Peyer's patch (tissue), 4 donors: Measurements from ENCODE around the gene DPF3. TPM values are rescaled to one million over a fixed set of nuclear protein-coding genes. Genes with fewer than 3 reads are reported as not detected.

Experiments
- DNase-seq, 3 donors: peaks; one replicate each; pipeline ENCODE4 v3.0.0-alpha.2; 2017 to 2019
- H3K27ac ChIP-seq, 4 donors: fragments of 200-600 bp; sonication (generic); one replicate each; pipeline ENCODE4 v1.5.1; 2016 to 2019
- H3K27me3 ChIP-seq, 2 donors: fragments of 200-600 bp; sonication (generic); one replicate each; pipeline ENCODE4 v1.5.1; 2019
- H3K36me3 ChIP-seq, 3 donors: fragments of 200-600 bp; sonication (generic); one replicate each; pipeline ENCODE4 v1.5.1; 2016 to 2019
- H3K4me1 ChIP-seq, 4 donors: fragments of 200-600 bp; sonication (generic); one replicate each; pipeline ENCODE4 v1.5.1; 2016 to 2019
- H3K4me3 ChIP-seq, 4 donors: fragments of 200-600 bp; sonication (generic); 1 replicate in 3 of 4; 2 replicates in 1 of 4; pipeline ENCODE4 v1.5.1; 2016 to 2019; ENCODE audit warnings: mild to moderate bottlenecking in 1 of 4
- H3K9me3 ChIP-seq, 4 donors: fragments of 200-600 bp; sonication (generic); one replicate each; pipeline ENCODE4 v1.5.1; 2016 to 2019; ENCODE audit warnings: mild to moderate bottlenecking in 1 of 4
- CTCF ChIP-seq, 6 experiments: fragments of 450-650 bp in 4 of 6; fragments of 200-600 bp in 2 of 6; sonication (generic) in 1 of 6; IDR thresholded peaks; one replicate each; pipeline ENCODE4 v1.5.1; 2017 to 2019; ENCODE audit warnings: antibody characterized with exemption in 6 of 6, mild to moderate bottlenecking in 3 of 6, moderate library complexity in 1 of 6
- POLR2A ChIP-seq, 2 donors: fragments of 450-650 bp; IDR thresholded peaks; one replicate each; pipeline ENCODE4 v1.5.1; 2017; ENCODE audit warnings: antibody characterized with exemption in 2 of 2, mild to moderate bottlenecking in 2 of 2, moderate library complexity in 2 of 2
- total RNA-seq, 4 donors: library from RNA; depleted of rRNA; stranded (reverse); fragments of >200 nt; gene quantifications; one replicate each; pipeline ENCODE4 v1.1.0, GENCODE V29; 2016

DPF3 gene
- total RNA-seq, 4 donors from 2014 or later: 10.7 to 25.6 (median 17.9) TPM

GRCh38 chr14:72774894-72775620, 118.8 kb downstream of the DPF3 start:
- TF ChIP-seq CTCF (IDR thresholded peaks at IDR 0.05) (no peak), POLR2A (IDR thresholded peaks at IDR 0.05) (no peak)
- no peaks in the 10 kb centered on the region for H3K9me3 ChIP-seq

GRCh38 chr14:72774141-72774540, 119.8 kb downstream of the DPF3 start:
- H3K4me3 ChIP-seq: no peak overlapping the region
- no peaks in the 10 kb centered on the region for H3K36me3 ChIP-seq
- H3K27me3 ChIP-seq: no peaks in the 10 kb centered on the region
- H3K9me3 ChIP-seq: no peaks in the 10 kb centered on the region
- no peak overlapping the region for H3K27ac ChIP-seq
- TF ChIP-seq CTCF (IDR thresholded peaks at IDR 0.05) (no peak), POLR2A (IDR thresholded peaks at IDR 0.05) (no peak)
- DNase-seq: no peak
- H3K4me1 ChIP-seq: peaks cover 0 to 10% (median 0%) of the 10 kb centered on the region in 4 donors

More at GRCh38 chr14:72774894-72775620, 118.8 kb downstream of the DPF3 start:
- no peaks in the 10 kb centered on the region for H3K27me3 ChIP-seq
- H3K27ac ChIP-seq: no peak overlapping the region
- no peak overlapping the region for H3K4me3 ChIP-seq
- no peak for DNase-seq
- H3K4me1 ChIP-seq: peaks cover 0 to 10% (median 0%) of the 10 kb centered on the region in 4 donors
- H3K36me3 ChIP-seq: no peaks in the 10 kb centered on the region

DNA sequence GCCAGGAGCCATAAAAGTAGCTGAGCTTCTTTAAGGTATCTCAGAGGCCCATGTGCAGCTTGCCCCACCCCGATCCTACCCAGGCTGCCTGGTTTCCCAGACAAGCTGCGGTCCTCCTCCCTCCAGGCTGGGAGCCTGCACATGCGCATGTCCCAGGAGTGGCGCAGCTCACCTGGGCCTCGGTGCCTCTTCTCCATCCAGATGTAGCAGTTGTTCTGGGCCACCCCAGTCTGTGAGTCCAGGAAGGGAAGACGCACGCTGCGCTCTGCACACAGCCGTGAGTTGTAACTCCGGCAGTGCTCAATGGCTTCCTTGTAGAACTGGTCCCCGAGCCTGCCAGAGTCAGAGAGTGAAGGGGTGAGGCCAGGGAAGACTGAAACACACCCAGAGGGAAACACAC, 122.3 kb downstream of the DPF3 start:
- Histone ChIP-seq H3K9me3 (no peaks in the 10 kb centered on the region), H3K27me3 (no peaks in the 10 kb centered on the region), H3K36me3 (no peaks in the 10 kb centered on the region), H3K4me1 (peaks cover 0 to 5% (median 0%) of the 10 kb centered on the region in 4 donors), H3K27ac (no peak overlapping the region), H3K4me3 (no peak overlapping the region)
- TF ChIP-seq CTCF (IDR thresholded peaks at IDR 0.05) (no peak), POLR2A (IDR thresholded peaks at IDR 0.05) (no peak)
- DNase-seq: peak in 2 of 3 donors; percentile 68 to 76

GRCh38 chr14:72766296-72766695, 127.6 kb downstream of the DPF3 start:
- Histone ChIP-seq H3K27me3 (no peaks in the 10 kb centered on the region), H3K36me3 (no peaks in the 10 kb centered on the region), H3K4me3 (no peak overlapping the region), H3K27ac (no peak overlapping the region), H3K9me3 (no peaks in the 10 kb centered on the region), H3K4me1 (no peaks in the 10 kb centered on the region)
- TF ChIP-seq CTCF (IDR thresholded peaks at IDR 0.05) (no peak), POLR2A (IDR thresholded peaks at IDR 0.05) (no peak)
- no peak for DNase-seq

- DNase-seq: no peak
- H3K27me3 ChIP-seq: no peaks in the 10 kb centered on the region
- no peak overlapping the region for H3K4me3 ChIP-seq
- H3K4me1 ChIP-seq: no peaks in the 10 kb centered on the region
- no peak overlapping the region for H3K27ac ChIP-seq
- TF ChIP-seq POLR2A (IDR thresholded peaks at IDR 0.05): no peak
- no peak for TF ChIP-seq CTCF (IDR thresholded peaks at IDR 0.05)
- H3K9me3 ChIP-seq: peaks cover 0 to 20% (median 0%) of the 10 kb centered on the region in 4 donors
- no peaks in the 10 kb centered on the region for H3K36me3 ChIP-seq
Observed at GRCh38 chr14:72763892-72764291, 130.0 kb downstream of the DPF3 start.
